Fibroblast of the aortic adventitia (primary cell): Measurements from ENCODE around the gene UBL7. TPM values are rescaled to one million over a fixed set of nuclear protein-coding genes. Genes with fewer than 3 reads are reported as not detected.

ENCODE experiments used
- DNase-seq: peaks from one replicate; pipeline ENCODE4 v3.0.0-alpha.2; 2010; ENCODE audit warnings: low read depth
- H3K4me3 ChIP-seq: 2 replicates; pipeline ENCODE4 v1.5.1; 2011; ENCODE audit warnings: low read depth, mild to moderate bottlenecking, control low read depth, low read length, moderate library complexity
- total RNA-seq: library from RNA; depleted of rRNA; stranded (reverse); fragments of >200 nt; gene quantifications from 2 replicates; pipeline ENCODE4 v1.2.3, GENCODE V29; 2012; ENCODE audit warnings: low replicate concordance
- TF ChIP-seq, protein P1 (sequence below): IDR thresholded peaks from 2 replicates; pipeline ENCODE4 v1.5.1; 2011; ENCODE audit warnings: mild to moderate bottlenecking, low read length, control low read depth, inconsistent platforms; ENCODE audit not compliant: insufficient read depth

UBL7 gene
- total RNA-seq, 1 donor: 50.3 TPM

DNA sequence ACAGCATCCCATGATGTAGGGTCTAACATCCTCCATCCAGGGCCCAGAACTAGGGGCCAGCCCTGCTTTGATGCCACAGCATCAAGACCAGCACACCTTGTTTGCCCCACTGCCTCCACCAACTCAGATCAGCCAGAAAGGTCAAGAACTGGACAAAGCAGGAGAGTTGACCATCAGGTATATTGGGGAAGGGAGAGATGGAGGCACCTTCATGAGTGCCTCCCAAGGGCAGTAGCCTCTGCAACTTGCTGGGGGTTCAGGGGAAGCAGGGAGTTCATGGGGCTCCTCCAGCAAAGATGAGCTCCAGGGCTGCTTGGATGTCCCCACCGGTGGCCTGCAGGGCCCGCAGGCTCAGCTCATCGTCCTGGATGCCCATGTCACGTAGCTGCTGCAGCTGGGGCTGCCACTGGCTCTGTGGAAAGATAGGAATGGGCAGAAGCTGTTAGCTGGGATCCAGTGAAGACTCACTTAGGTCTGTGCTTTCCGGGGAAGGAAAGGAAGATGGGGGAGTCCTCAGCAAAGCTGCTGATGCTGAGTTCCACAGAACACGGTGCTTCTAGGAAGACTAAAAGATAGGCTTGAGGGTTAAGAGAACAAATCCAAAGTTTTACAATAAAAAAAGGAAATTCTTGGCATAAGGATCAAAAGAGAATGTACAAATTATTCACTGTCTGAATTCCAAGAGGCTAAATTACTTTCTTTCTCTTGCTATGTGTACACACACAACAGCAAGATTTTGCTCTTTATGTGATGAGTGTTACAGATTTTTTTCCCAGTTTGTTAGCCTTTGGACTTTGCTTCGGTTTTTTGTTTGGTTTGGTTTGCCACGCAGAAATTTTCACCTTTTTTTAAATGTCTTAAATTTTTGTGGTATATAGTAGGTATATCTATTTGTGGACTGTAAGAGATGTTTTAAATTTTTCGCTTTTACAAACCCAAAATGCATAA, 14.9 kb downstream of the UBL7 start:
- TF ChIP-seq, protein P1, sequence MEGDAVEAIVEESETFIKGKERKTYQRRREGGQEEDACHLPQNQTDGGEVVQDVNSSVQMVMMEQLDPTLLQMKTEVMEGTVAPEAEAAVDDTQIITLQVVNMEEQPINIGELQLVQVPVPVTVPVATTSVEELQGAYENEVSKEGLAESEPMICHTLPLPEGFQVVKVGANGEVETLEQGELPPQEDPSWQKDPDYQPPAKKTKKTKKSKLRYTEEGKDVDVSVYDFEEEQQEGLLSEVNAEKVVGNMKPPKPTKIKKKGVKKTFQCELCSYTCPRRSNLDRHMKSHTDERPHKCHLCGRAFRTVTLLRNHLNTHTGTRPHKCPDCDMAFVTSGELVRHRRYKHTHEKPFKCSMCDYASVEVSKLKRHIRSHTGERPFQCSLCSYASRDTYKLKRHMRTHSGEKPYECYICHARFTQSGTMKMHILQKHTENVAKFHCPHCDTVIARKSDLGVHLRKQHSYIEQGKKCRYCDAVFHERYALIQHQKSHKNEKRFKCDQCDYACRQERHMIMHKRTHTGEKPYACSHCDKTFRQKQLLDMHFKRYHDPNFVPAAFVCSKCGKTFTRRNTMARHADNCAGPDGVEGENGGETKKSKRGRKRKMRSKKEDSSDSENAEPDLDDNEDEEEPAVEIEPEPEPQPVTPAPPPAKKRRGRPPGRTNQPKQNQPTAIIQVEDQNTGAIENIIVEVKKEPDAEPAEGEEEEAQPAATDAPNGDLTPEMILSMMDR: no peak
- no peak overlapping the region for H3K4me3 ChIP-seq
- no peak for DNase-seq

DNA sequence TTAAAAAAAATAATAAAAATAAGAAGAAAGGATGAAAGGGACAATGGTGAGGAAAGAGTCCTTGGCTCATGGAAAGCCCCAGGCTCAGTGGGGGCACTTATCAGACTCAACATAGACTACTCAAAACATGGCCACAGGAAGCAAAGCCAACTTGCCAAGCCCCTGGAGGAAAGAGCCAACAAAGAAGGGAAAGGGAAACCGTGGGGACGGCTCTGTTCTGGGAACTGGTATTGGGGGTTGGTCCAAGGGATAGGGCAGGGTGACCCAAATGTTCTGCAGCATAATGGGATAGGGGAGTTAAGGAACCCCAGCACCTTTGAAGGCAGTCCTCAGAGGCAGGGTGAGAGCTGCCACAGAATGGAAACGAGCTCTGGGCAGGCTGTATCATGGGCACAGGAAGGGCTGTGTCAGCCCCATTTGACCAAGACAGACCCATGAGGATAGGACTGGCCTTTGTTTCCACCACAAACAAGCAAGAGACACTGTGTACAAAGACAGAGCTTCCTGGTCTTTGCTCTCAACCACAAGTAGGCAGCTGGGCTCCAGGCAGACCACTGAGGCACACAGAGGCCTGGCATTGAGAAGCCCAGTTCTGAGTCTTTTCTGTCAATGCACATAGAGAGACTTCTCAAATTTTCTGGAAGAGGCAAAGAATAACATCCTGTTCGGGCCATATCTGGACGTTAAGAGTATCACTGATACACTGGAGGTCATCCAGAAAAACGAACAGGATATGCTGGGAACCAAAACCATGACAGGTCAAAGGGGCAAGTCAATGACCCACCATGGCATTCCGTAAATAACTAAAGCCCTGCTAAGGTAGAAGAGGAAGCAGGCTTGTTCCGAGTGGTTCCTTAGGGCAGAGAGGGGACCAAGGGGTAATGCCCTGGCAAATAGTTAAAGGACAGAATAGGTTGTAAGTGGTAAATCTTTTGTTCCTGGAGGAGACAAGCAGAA, 16.6 kb downstream of the UBL7 start:
- TF ChIP-seq, protein P1: no peak
- H3K4me3 ChIP-seq: no peak overlapping the region
- no peak for DNase-seq

DNA sequence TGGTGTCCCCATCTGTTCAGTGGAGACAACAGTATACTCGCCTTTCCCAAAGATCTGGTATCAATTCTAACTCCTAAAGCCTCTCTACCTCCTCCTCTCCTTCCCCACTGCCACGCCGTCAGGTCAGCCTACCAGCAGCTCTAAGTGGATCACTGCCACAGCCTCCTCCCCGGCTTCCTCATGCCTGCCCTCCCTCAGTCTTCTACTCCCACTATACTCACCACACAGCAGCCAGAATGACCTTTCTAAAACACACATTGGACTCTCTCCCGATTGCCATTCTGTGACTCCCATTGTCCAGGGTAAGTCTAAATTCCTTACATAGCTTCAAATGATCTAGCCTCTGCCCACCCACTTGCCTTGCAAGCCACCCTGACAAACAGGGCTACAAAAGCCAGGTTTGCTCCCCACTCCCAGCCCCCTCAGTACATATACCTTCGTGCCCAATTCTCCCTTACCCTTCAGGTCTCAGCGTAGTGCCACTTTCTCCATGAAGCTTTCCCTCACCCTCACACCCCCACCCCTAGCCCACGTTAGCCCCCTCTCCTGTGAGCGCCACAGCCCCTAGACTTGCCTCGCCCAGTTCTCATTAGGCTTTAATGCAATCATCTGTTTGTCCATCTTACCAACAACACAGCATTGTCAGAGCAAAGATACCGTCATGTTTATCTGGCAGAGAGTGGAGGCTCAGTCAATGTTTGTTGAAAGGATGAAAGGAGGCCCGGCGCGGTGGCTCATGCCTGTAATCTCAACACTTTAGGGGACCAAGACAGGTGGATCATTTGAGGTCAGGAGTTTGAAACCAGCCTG, 17.7 kb downstream of the UBL7 start:
- TF ChIP-seq, protein P1: no peak
- no peak overlapping the region for H3K4me3 ChIP-seq
- peak; percentile 73 for DNase-seq

DNA sequence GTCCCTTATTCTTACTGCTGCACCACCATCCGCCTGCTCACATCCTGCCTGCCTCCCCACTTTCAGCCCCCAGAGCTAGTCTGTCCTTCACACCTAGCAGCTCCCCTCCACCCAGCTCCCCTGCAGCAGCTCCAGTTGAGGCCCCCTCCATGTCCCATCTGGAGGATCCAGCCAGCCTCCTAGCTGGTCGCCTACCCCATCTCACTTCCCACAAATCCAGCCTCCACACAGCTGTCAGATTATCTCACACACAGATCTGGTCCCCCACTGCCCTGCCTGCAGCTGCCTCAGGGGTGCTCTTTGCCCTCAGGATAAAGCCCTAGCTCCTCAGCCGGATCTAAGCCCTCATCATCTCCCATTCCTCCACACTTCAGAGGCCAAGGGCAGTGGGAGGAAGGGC, 18.4 kb downstream of the UBL7 start:
- TF ChIP-seq, protein P1: no peak
- no peak for DNase-seq

DNA sequence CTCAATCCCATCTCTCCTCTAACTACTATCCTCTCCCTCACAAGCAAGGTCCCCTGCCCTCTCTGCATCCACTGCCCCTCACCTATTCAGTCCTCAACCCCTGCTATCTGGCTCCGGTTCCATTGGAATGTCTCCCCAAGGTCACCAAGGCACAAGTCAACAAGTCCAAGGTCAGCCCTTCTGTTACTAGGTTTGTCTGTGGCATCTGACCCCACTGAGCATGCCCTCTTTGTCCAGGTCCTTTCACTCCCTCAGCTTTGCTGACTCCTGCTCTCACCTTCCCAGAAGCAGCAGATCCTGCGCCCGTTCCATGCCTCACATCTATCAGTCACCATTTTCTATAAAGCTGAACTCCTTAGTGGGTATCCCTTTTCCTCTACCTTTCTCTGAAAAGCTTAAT, 18.9 kb downstream of the UBL7 start:
- DNase-seq: no peak
- H3K4me3 ChIP-seq: no peak overlapping the region
- TF ChIP-seq, protein P1: no peak

More for the DNA sequence above, 18.4 kb downstream of the UBL7 start:
- no peak overlapping the region for H3K4me3 ChIP-seq
